Smooth muscle cell (in vitro differentiated cells): Measurements from ENCODE around the gene SLC27A2. TPM values are rescaled to one million over a fixed set of nuclear protein-coding genes. Genes with fewer than 3 reads are reported as not detected.

Experiments used
- DNase-seq: peaks from one replicate; lab custom pipeline; 2025; ENCODE audit not compliant: unreplicated experiment; lab: John Stamatoyannopoulos, UW
- H2AFZ ChIP-seq: fragments of 200-600 bp; sonication (generic); 2 replicates; pipeline ENCODE4 v1.6.0; 2016; ENCODE audit warnings: antibody characterized with exemption, low read depth, mild to moderate bottlenecking
- H3F3A ChIP-seq: fragments of 200-600 bp; sonication (generic); 2 replicates; pipeline ENCODE4 v1.6.0; 2017; ENCODE audit warnings: antibody characterized with exemption, low read depth
- H3K27ac ChIP-seq: fragments of 200-600 bp; sonication (generic); 2 replicates; pipeline ENCODE4 v1.5.1; 2016; ENCODE audit warnings: low read depth, mild to moderate bottlenecking
- H3K27me3 ChIP-seq: fragments of 200-600 bp; sonication (generic); 2 replicates; pipeline ENCODE4 v1.6.1; 2016; ENCODE audit warnings: low read depth, mild to moderate bottlenecking
- H3K36me3 ChIP-seq: fragments of 200-600 bp; sonication (generic); 2 replicates; pipeline ENCODE4 v1.5.1; 2016; ENCODE audit warnings: low read depth
- H3K4me1 ChIP-seq: fragments of 200-600 bp; sonication (generic); 2 replicates; pipeline ENCODE4 v1.5.1; 2016; ENCODE audit warnings: low read depth
- H3K4me2 ChIP-seq: fragments of 200-600 bp; sonication (generic); 2 replicates; pipeline ENCODE4 v1.6.0; 2016; ENCODE audit warnings: mild to moderate bottlenecking
- H3K4me3 ChIP-seq: fragments of 200-600 bp; sonication (generic); 2 replicates; pipeline ENCODE4 v1.5.1; 2016; ENCODE audit warnings: mild to moderate bottlenecking
- H3K79me2 ChIP-seq: fragments of 200-600 bp; sonication (generic); 2 replicates; pipeline ENCODE4 v1.6.0; 2016; ENCODE audit warnings: low read depth, mild to moderate bottlenecking
- H3K9ac ChIP-seq: fragments of 200-600 bp; sonication (generic); 2 replicates; pipeline ENCODE4 v1.6.0; 2016; ENCODE audit warnings: low read depth
- H3K9me3 ChIP-seq: fragments of 200-600 bp; sonication (generic); replicated peaks from 2 replicates; pipeline ENCODE4 v1.5.1; 2016; ENCODE audit warnings: low read depth
- H4K20me1 ChIP-seq: fragments of 200-600 bp; sonication (generic); 2 replicates; pipeline ENCODE4 v1.6.0; 2016; ENCODE audit warnings: low read depth
- CTCF ChIP-seq: fragments of 200-600 bp; sonication (generic); IDR thresholded peaks from 2 replicates; pipeline ENCODE4 v1.5.1; 2017; ENCODE audit warnings: borderline replicate concordance, mild to moderate bottlenecking, antibody characterized with exemption; ENCODE audit not compliant: insufficient read depth, poor library complexity, severe bottlenecking
- WGBS: methylation state at CpG from one replicate; pipeline ENCODE4 v1.1.7; 2016; ENCODE audit warnings: low lambda C conversion rate; 5-methylcytosine and 5-hydroxymethylcytosine counted together
- polyA plus RNA-seq: library from polyadenylated mRNA; unstranded; fragments of >200 nt; fragmentation: Nextera tagmentation; extraction: Ambion mirVana; gene quantifications from 2 replicates; pipeline ENCODE4 v1.2.1, GENCODE V29; 2016
- total RNA-seq: library from RNA; depleted of rRNA; stranded (reverse); fragments of >200 nt; gene quantifications from 2 replicates; pipeline ENCODE4 v1.2.3, GENCODE V29; 2014

SLC27A2 gene
- total and polyA plus RNA-seq, 2 experiments from 2014 or later: 1.6 TPM; not detected in 1

GRCh38 chr15:50251638-50252182 lies 69.7 kb downstream of the SLC27A2 start:
- H3K4me3 ChIP-seq: no peak overlapping the region
- H3K27me3 ChIP-seq: peaks cover 25% of the 10 kb centered on the region
- H3K9me3 ChIP-seq: no peaks in the 10 kb centered on the region
- no peaks in the 10 kb centered on the region for H4K20me1 ChIP-seq
- H3K4me1 ChIP-seq: no peaks in the 10 kb centered on the region
- WGBS: 93% methylated on average over 11 of the region's 11 CpGs
- no peak overlapping the region for H3K4me2 ChIP-seq
- no peak for DNase-seq
- no peaks in the 10 kb centered on the region for H3F3A ChIP-seq
- H3K79me2 ChIP-seq: no peaks in the 10 kb centered on the region
- no peaks in the 10 kb centered on the region for H3K36me3 ChIP-seq
- H2AFZ ChIP-seq: no peak overlapping the region
- H3K27ac ChIP-seq: no peak overlapping the region
- no peak for TF ChIP-seq CTCF
- no peak overlapping the region for H3K9ac ChIP-seq

- H3K36me3 ChIP-seq: no peaks in the 10 kb centered on the region
- H3K4me3 ChIP-seq: no peak overlapping the region
- no peak overlapping the region for H3K9ac ChIP-seq
- no peak overlapping the region for H3K4me2 ChIP-seq
- no peaks in the 10 kb centered on the region for H3F3A ChIP-seq
- H3K4me1 ChIP-seq: no peaks in the 10 kb centered on the region
- 93% methylated on average over 11 of the region's 11 CpGs for WGBS
- peaks cover 25% of the 10 kb centered on the region for H3K27me3 ChIP-seq
- no peaks in the 10 kb centered on the region for H3K9me3 ChIP-seq
- TF ChIP-seq CTCF: no peak
- no peaks in the 10 kb centered on the region for H3K79me2 ChIP-seq
- no peak for DNase-seq
- no peak overlapping the region for H2AFZ ChIP-seq
- H4K20me1 ChIP-seq: no peaks in the 10 kb centered on the region
- H3K27ac ChIP-seq: no peak overlapping the region
These were observed 70.6 kb downstream of the SLC27A2 start for GRCh38 chr15:50252556-50252955.

GRCh38 chr15:50256188-50257041 lies 74.4 kb downstream of the SLC27A2 start:
- Histone ChIP-seq H3K4me3 (no peak overlapping the region), H3K9ac (no peak overlapping the region), H4K20me1 (no peaks in the 10 kb centered on the region), H3F3A (no peaks in the 10 kb centered on the region), H3K36me3 (no peaks in the 10 kb centered on the region), H3K79me2 (no peaks in the 10 kb centered on the region), H3K27ac (no peak overlapping the region), H2AFZ (no peak overlapping the region), H3K4me1 (no peaks in the 10 kb centered on the region), H3K9me3 (no peaks in the 10 kb centered on the region), H3K27me3 (peaks cover 12% of the 10 kb centered on the region), H3K4me2 (no peak overlapping the region)
- WGBS: 56% methylated on average over 5 of the region's 5 CpGs
- TF ChIP-seq CTCF: no peak
- no peak for DNase-seq

- no peak for TF ChIP-seq CTCF
- Histone ChIP-seq H3F3A (no peaks in the 10 kb centered on the region), H3K27ac (no peak overlapping the region), H3K36me3 (no peaks in the 10 kb centered on the region), H3K79me2 (no peaks in the 10 kb centered on the region), H3K9me3 (no peaks in the 10 kb centered on the region), H3K9ac (no peak overlapping the region), H2AFZ (no peak overlapping the region), H3K4me3 (no peak overlapping the region), H3K27me3 (peaks cover 8% of the 10 kb centered on the region), H3K4me1 (no peaks in the 10 kb centered on the region), H3K4me2 (no peak overlapping the region), H4K20me1 (no peaks in the 10 kb centered on the region)
- WGBS: 92% methylated on average over 8 of the region's 8 CpGs
- no peak for DNase-seq
These were observed 75.3 kb downstream of the SLC27A2 start for GRCh38 chr15:50257332-50257731.
